Stimulated activated CD4-positive, alpha-beta T cell treated with anti-CD3 and anti-CD28 coated beads, TNF-alpha, amount 100 ng/mL, for 4 hours (primary cell): ENCODE data around the gene DUOX2.
A peak's percentile ranks its signal among the peaks of the same experiment; 100 is the strongest.
"Not testable (repeated sequence)": the region's sequence is repeated elsewhere in the genome, so short reads cannot be mapped to it uniquely, and the experiment has no call there.

Source experiments
- DNase-seq, 3 experiments: peaks; one replicate each; pipeline ENCODE4 v3.0.0-alpha.2; 2020; ENCODE audit warnings: low read depth in 3 of 3

Gene DUOX2

DNA sequence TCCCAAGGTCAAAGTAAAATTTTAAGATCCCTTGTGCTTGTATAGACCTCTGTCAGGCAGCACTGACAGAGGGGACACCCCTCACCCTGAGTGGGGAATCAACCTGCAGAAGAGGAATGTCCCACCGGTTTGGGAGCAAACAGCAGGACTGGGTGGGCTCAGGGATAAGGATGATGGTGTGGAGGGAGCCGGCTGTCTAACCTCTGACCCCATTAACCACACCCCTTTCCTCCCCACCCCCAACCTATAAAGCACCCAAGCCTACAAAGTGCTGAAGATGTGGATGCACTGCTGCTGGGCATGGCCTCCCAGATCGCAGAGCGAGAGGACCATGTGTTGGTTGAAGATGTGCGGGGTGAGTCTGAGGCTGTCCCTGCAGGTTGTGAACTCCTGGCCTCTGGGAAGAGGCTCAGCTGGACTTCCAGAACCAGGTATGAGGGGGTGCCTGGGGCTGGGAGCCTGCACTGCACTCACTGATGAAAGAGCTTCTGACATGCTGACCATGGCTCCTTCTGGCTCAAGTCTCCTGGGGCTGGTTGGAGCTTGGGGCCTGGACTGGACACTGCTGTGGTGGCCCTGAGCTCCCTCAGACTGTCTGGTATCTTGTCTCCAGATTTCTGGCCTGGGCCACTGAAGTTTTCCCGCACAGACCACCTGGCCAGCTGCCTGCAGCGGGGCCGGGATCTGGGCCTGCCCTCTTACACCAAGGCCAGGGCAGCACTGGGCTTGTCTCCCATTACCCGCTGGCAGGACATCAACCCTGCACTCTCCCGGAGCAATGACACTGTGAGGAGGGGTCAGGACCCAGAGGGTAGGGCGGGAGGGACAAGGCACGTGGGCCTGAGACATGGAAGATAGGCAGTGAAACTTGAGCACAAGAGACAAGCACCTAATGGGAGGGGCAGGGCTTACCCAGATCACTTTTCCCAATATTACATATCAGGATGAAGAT is 25.1 kb upstream of the DUOX2 start:
- no peak for DNase-seq

GRCh38 chr15:45137703-45138102 is 23.7 kb upstream of the DUOX2 start:
- no peak for DNase-seq

DNA sequence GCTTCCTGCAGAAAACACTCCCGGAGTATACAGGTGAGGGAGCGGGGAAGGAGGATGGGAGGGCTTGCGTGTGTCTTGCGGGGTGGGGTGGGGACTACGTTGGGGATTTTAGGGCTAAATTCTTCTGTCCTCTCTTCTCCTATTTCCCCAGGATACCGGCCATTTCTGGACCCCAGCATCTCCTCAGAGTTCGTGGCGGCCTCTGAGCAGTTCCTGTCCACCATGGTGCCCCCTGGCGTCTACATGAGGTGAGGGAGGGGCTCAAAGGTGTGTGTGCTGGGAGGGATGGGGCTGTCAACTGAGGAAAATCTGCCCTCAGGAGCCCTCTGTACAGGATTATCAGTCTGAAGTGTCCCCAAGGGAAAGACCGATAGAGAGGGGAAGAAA is 22.4 kb upstream of the DUOX2 start:
- no peak for DNase-seq

- not testable (repeated sequence) for DNase-seq
Measured at GRCh38 chr15:45135705-45136377, 21.9 kb upstream of the DUOX2 start.

DNA sequence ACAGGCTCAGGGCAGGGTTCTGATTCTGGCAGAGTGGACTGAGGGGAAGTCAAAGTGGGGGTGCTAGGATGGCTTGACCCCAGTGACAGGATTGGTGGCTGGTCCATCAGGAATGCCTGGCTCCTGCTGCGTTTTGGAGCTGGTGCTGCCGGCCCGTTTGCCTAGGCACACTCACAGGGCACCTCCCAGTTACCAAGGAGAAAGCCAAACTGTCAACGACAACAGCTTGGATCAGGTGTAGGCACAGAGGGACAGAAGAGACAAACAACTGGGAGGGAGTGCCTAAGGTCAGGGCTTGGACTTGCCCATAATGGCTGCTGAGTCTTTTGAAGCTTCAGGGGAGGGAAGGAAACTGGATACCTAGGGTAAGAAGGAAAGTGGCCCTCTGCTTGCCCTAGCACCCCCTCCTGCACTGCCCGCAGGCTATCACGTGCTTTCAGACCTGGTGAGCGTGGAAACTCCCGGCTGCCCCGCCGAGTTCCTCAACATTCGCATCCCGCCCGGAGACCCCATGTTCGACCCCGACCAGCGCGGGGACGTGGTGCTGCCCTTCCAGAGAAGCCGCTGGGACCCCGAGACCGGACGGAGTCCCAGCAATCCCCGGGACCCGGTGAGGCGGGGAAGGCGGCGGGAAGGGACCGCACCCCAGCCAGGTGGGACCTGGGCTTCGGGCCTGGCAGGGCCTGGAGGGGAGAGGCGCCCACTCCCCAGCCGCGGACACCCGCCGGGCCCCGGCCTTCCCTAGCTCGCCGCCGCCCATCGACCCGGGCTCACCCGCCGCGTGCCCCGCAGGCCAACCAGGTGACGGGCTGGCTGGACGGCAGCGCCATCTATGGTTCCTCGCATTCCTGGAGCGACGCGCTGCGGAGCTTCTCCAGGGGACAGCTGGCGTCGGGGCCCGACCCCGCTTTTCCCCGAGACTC is 21.0 kb upstream of the DUOX2 start:
- no peak for DNase-seq

DNA sequence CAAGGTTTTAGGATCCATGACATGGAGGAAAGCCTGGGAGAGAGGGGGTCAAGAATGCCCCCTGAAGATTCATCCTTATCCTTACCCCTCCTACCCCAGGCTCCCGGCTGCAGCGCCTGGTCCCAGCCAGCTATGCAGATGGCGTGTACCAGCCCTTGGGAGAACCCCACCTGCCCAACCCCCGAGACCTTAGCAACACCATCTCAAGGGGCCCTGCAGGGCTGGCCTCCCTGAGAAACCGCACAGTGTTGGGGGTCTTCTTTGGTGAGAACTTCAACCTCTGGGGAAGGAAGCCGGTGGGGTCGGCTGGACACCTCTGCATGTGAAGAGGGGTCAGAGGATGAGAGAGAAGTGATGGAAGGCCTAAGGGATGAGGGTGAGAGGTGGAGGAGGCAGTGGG is 20.1 kb upstream of the DUOX2 start:
- DNase-seq, result no peak

DNA sequence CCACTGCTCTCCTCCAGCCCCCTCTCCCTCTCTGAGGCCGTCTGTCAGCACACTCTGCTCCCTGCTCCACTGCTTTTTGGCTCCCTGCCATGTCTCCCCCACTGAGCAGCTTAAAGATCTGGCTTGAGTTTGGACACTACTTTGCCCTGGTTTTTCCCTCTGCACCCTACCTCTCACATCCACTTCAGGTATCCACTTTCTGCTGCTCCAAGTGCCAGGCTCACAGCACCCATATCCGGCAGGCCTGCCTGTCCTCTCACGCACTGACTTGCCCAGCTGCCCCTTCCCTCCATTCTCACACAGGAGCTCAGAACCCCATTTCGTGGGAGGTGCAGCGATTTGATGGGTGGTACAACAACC is 19.6 kb upstream of the DUOX2 start:
- DNase-seq, result no peak

DNA sequence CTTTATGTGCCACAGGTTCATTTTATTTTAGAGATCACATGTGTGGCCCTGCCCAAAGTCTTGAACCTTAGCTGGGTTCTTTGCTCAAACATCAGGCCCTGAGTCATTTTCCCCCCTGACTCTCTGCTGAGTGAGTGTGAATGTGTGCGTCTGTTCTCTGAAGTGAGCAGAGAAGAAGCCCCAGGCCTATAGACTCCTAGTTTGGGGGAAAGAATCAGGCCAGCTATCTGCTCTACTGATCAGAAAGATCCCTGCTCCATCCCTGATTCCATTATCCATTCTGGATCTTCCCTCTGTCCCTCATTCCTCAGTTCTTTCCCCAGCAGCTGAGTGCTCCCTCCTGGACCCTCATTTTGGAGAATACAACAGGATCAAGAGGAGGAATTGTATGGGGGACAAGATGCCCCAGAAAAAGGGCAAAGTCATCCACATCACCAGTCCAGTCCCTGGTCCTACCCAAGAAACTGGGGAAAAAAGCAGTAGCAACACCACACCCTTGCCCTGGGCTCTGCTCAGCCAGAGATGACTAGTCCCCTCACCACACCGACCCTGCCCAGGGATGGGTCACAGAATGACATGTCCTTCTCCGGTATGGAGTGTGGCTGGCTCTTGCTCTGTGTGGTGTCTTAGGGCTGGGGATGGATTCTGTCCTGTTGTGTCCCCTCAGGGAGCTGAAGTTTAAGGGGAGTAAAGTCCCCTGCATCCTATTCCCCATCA is 19.0 kb upstream of the DUOX2 start:
- DNase-seq, result no peak

- no peak for DNase-seq
Measured at GRCh38 chr15:45131510-45131909, 17.5 kb upstream of the DUOX2 start.

GRCh38 chr15:45130291-45131000 is 16.5 kb upstream of the DUOX2 start:
- no peak for DNase-seq

GRCh38 chr15:45129651-45130129 is 15.7 kb upstream of the DUOX2 start, which contains the start of the genes DUOX1 and DUOXA1:
Gene DUOX1 (plus strand): TSS chr15:45129994. CDS start chr15:45131967, 1,973 bp downstream.
Gene DUOXA1 (minus strand): TSS chr15:45129879. CDS start chr15:45123014, 6,865 bp downstream.
- no peak for DNase-seq

- no peak for DNase-seq
Measured at GRCh38 chr15:45128971-45129639, 15.1 kb upstream of the DUOX2 start.

GRCh38 chr15:45126535-45127158 is 12.7 kb upstream of the DUOX2 start:
- DNase-seq, result peak in 1 of 3 experiments; percentile 14

- no peak for DNase-seq
Measured at GRCh38 chr15:45123397-45123796, 9.4 kb upstream of the DUOX2 start.

- no peak for DNase-seq
Measured at GRCh38 chr15:45122719-45123118, 8.7 kb upstream of the DUOX2 start.

GRCh38 chr15:45121706-45122417 is 7.9 kb upstream of the DUOX2 start:
- no peak for DNase-seq

DNA sequence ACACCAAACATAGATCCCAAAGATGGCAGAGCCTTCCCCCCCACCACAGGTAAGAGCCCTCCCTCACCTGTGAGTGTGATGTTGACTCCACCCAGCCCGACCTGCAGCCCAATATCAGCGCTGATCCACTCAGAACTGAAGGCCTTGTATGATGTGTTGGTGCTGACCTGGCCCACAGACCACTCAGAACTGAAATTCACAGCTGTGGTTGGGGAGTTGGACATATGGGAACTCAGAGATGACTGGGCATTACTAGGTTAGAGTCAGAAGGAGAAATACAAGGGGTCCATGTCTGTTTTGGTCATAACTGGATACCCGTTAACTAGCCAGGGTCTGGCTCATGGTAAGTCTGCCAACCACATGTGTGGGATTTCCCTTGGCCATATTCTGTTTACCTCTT is 7.0 kb upstream of the DUOX2 start:
- DNase-seq, result no peak

DNA sequence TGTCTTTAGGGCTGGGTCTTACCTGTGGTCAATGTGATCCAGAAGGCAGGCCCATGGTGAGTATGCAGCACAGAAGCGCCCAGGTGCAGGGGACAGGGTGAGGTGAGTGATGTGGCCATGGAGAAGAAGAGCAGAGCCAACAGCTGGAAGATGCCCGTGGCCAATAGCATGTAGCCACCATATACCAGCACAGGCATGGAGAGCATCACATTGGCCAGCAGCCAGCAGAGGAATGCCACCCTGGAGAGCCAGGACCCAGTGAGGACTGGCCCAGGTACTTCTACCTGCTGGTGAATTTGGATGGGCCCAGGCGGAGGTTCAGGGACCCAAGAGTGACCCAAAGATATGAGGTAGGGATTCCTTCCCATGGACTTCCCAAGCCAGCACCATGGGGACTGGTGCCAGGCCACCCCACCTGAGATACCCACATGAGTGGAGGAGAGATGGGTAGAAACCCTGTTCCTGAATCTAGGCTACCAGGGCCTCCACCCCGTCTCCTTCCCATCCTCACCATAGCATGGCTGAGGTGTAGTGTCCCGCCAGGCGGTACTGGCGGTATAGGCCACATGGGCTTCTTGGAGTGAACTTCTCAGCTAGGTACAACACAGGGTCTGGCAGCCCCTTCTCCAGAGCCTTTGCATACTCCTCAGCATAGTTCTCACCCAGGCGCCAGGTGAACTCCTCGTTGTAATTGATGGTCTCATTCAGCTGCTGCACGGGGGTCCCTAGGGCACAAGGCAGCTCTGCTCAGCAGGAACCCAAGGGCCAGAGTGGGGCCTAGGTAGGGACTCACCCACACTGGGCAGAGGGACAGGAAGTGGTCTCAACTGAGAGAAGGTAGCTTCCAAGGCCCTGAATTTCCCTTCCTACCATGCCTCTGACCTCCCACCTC is 6.4 kb upstream of the DUOX2 start:
- no peak for DNase-seq
